ENCODE measurements around the gene RAB14. TPM values are rescaled to one million over a fixed set of nuclear protein-coding genes. Genes with fewer than 3 reads are reported as not detected.

The RAB14 gene
- polyA plus RNA-seq, 1 of the 3 experiments (the other 2 are of a cell fraction): 17.4 TPM

GRCh38 chr9:121204121-121204520, 2.5 kb upstream of the RAB14 start:
- Histone ChIP-seq H3K9me3 (no peaks in the 10 kb centered on the region), H3K9me2 (no peaks in the 10 kb centered on the region), H3K4me3 (ENCODE audit: low read depth in 2 of 2, low read length in 1 of 2) (no peak overlapping the region), H3K79me2 (ENCODE audit: insufficient read depth) (peaks cover 25% of the 10 kb centered on the region), H3K27me3 (ENCODE audit: insufficient read depth) (no peaks in the 10 kb centered on the region), H3K27ac (ENCODE audit: low read depth in 2 of 2, low read length in 1 of 2) (no peak overlapping the region), H3K36me3 (replicated peaks in 1 of 2; ENCODE audit: control insufficient read depth in 1 of 2, insufficient read depth in 2 of 2, low read length in 1 of 2) (no peaks in the 10 kb centered on the region), H4K20me1 (ENCODE audit: insufficient read depth) (peaks cover 18% of the 10 kb centered on the region), H3K4me2 (no peak overlapping the region), H3F3A (replicated peaks; ENCODE audit: insufficient read depth) (peaks cover 9% of the 10 kb centered on the region), H3K4me1 (ENCODE audit: control insufficient read depth in 1 of 2, insufficient read depth in 2 of 2, low read depth in 1 of 2, low read length in 1 of 2) (peaks cover 0 to 20% of the 10 kb centered on the region in 2 experiments; a peak in 3 of 4 replicates), H2AFZ (ENCODE audit: low read depth) (no peak overlapping the region), H3K9ac (no peak overlapping the region)
- 69% methylated on average over 2 of the region's 2 CpGs for WGBS (ENCODE audit: low lambda C conversion rate)
- no peak for TF ChIP-seq POLR2AphosphoS5 (IDR thresholded peaks at IDR 0.05; ENCODE audit: low read depth, low read length)
- TF ChIP-seq, protein P1, sequence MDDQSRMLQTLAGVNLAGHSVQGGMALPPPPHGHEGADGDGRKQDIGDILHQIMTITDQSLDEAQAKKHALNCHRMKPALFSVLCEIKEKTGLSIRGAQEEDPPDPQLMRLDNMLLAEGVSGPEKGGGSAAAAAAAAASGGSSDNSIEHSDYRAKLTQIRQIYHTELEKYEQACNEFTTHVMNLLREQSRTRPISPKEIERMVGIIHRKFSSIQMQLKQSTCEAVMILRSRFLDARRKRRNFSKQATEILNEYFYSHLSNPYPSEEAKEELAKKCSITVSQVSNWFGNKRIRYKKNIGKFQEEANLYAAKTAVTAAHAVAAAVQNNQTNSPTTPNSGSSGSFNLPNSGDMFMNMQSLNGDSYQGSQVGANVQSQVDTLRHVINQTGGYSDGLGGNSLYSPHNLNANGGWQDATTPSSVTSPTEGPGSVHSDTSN (IDR thresholded peaks at IDR 0.05): no peak
- TF ChIP-seq, protein P2, sequence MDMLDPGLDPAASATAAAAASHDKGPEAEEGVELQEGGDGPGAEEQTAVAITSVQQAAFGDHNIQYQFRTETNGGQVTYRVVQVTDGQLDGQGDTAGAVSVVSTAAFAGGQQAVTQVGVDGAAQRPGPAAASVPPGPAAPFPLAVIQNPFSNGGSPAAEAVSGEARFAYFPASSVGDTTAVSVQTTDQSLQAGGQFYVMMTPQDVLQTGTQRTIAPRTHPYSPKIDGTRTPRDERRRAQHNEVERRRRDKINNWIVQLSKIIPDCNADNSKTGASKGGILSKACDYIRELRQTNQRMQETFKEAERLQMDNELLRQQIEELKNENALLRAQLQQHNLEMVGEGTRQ (IDR thresholded peaks at IDR 0.05; ENCODE audit: borderline replicate concordance, low read depth, low read length): no peak
- TF ChIP-seq EP300 (IDR thresholded peaks at IDR 0.05; ENCODE audit: borderline replicate concordance in 1 of 2, low read depth in 1 of 2, low read length in 1 of 2): no peak
- TF ChIP-seq IRF3 (IDR thresholded peaks at IDR 0.05; ENCODE audit: low read depth, low read length): no peak
- no peak for TF ChIP-seq GABPA (IDR thresholded peaks at IDR 0.05; ENCODE audit: low read depth)
- no peak for TF ChIP-seq CHD2 (IDR thresholded peaks at IDR 0.05; ENCODE audit: low read length, partially characterized antibody)
- no peak for TF ChIP-seq NFIC (IDR thresholded peaks at IDR 0.05; ENCODE audit: borderline replicate concordance)
- TF ChIP-seq EZH2phosphoT487 (IDR thresholded peaks at IDR 0.05; ENCODE audit: borderline replicate concordance, low read depth): no peak
- TF ChIP-seq SIN3A (IDR thresholded peaks at IDR 0.05; ENCODE audit: borderline replicate concordance, low read depth, low read length): no peak
- TF ChIP-seq FOXJ3 (CRISPR knock-in tag; IDR thresholded peaks at IDR 0.05): no peak
- TF ChIP-seq ELF1 (IDR thresholded peaks at IDR 0.05): no peak
- no peak for TF ChIP-seq REST (IDR thresholded peaks at IDR 0.05; ENCODE audit: low read depth, low read length)
- TF ChIP-seq TCF12 (IDR thresholded peaks at IDR 0.05): no peak
- TF ChIP-seq USF1 (IDR thresholded peaks at IDR 0.05; ENCODE audit: borderline replicate concordance, low read depth): no peak
- TF ChIP-seq RFX5 (IDR thresholded peaks at IDR 0.05; ENCODE audit: low read length): no peak
- no peak for TF ChIP-seq JUND (IDR thresholded peaks at IDR 0.05)
- TF ChIP-seq FOSL2 (IDR thresholded peaks at IDR 0.05; ENCODE audit: borderline replicate concordance, low read depth): no peak
- TF ChIP-seq NRF1 (IDR thresholded peaks at IDR 0.05; ENCODE audit: low read depth, low read length): no peak
- no peak for TF ChIP-seq FOXM1 (IDR thresholded peaks at IDR 0.05; ENCODE audit: low read depth)
- ChIA-PET POLR2A (no interaction called here), CTCF (interaction anchor here (0.9 to 1.9 kb wide), 2 partner anchors 8 to 10 kb away, joined by 3 to 12 read pairs; no protein-coding TSS in a partner anchor)
- no peak for DNase-seq

All from SK-N-SH (cell line).